SK-N-SH (cell line): ENCODE measurements around the gene VPS13A. TPM values are rescaled to one million over a fixed set of nuclear protein-coding genes. Genes with fewer than 3 reads are reported as not detected.
"Not testable (repeated sequence)": the region's sequence is repeated elsewhere in the genome, so short reads cannot be mapped to it uniquely, and the experiment has no call there.

Experiments
- CTCF ChIA-PET: fragments of 300-600, 350-600 bp; formaldehyde crosslinking; extraction: SDS; loops from one replicate; lab custom pipeline; 2021; lab: Yijun Ruan, JAX
- POLR2A ChIA-PET: fragments of 350-600 bp; sonication (Branson Sonifier 250); formaldehyde crosslinking; extraction: SDS; loops from one replicate; lab custom pipeline; 2020; ENCODE audit warnings: antibody characterized with exemption, inconsistent platforms; lab: Yijun Ruan, JAX
- DNase-seq: peaks from one replicate; pipeline ENCODE4 v3.0.0; 2012
- H2AFZ ChIP-seq: fragments of 200-600 bp; sonication (generic); 2 replicates; pipeline ENCODE4 v1.8.1; 2016; ENCODE audit warnings: antibody characterized with exemption, mild to moderate bottlenecking, low read depth
- H3F3A ChIP-seq: fragments of 200-600 bp; sonication (generic); replicated peaks from 2 replicates; pipeline ENCODE3; 2016; ENCODE audit warnings: antibody characterized with exemption, mild to moderate bottlenecking; ENCODE audit not compliant: insufficient read depth
- H3K27ac ChIP-seq, 2 experiments: fragments of 200-500 bp in 1 of 2; fragments of 200-600 bp in 1 of 2; sonication (Bioruptor generic) in 1 of 2; sonication (generic), shearing (Covaris generic) in 1 of 2; 2 replicates each; pipeline versions ENCODE4 v1.5.1 to v1.6.1; 2014 to 2016; ENCODE audit warnings: low read depth in 2 of 2, inconsistent platforms in 1 of 2, low read length in 1 of 2, mild to moderate bottlenecking in 1 of 2, mixed read lengths in 1 of 2
- H3K27me3 ChIP-seq: fragments of 200-600 bp; sonication (generic), shearing (Covaris generic); 2 replicates; pipeline ENCODE4 v1.6.1; 2016; ENCODE audit warnings: mixed run types; ENCODE audit not compliant: insufficient read depth
- H3K36me3 ChIP-seq, 2 experiments: fragments of 200-500 bp in 1 of 2; fragments of 200-600 bp in 1 of 2; sonication (Bioruptor generic) in 1 of 2; sonication (generic) in 1 of 2; replicated peaks in 1 of 2; 2 replicates each; pipeline versions ENCODE3 to v1.5.1; 2014 to 2016; ENCODE audit warnings: low read length in 1 of 2, mild to moderate bottlenecking in 1 of 2; ENCODE audit not compliant: insufficient read depth in 2 of 2, control insufficient read depth in 1 of 2
- H3K4me1 ChIP-seq, 2 experiments: fragments of 200-500 bp in 1 of 2; fragments of 200-600 bp in 1 of 2; sonication (Bioruptor generic) in 1 of 2; sonication (generic), shearing (Covaris generic) in 1 of 2; 2 replicates each; pipeline versions ENCODE4 v1.5.1 to v1.6.1; 2014 to 2016; ENCODE audit warnings: low read depth in 1 of 2, low read length in 1 of 2, mixed run types in 1 of 2; ENCODE audit not compliant: insufficient read depth in 2 of 2, control insufficient read depth in 1 of 2
- H3K4me2 ChIP-seq: fragments of 200-600 bp; sonication (generic), shearing (Covaris generic); 2 replicates; pipeline ENCODE4 v1.6.1; 2017; ENCODE audit warnings: mixed run types
- H3K4me3 ChIP-seq, 2 experiments: fragments of 200-500 bp in 1 of 2; fragments of 200-600 bp in 1 of 2; sonication (Bioruptor generic) in 1 of 2; sonication (generic), shearing (Covaris generic) in 1 of 2; 2 replicates each; pipeline versions ENCODE4 v1.5.1 to v1.8.1; 2014 to 2016; ENCODE audit warnings: low read depth in 2 of 2, inconsistent platforms in 1 of 2, low read length in 1 of 2, mild to moderate bottlenecking in 1 of 2, mixed read lengths in 1 of 2, moderate library complexity in 1 of 2
- H3K79me2 ChIP-seq: fragments of 200-600 bp; sonication (generic); 2 replicates; pipeline ENCODE4 v1.8.1; 2017; ENCODE audit warnings: mild to moderate bottlenecking; ENCODE audit not compliant: insufficient read depth
- H3K9ac ChIP-seq: fragments of 200-600 bp; sonication (generic); 2 replicates; pipeline ENCODE4 v1.6.1; 2017; ENCODE audit warnings: mixed run types
- H3K9me2 ChIP-seq: fragments of 200-600 bp; sonication (generic); 2 replicates; pipeline ENCODE4 v1.6.1; 2017; ENCODE audit warnings: mixed run types
- H3K9me3 ChIP-seq: fragments of 200-600 bp; sonication (generic); 2 replicates; pipeline ENCODE4 v1.6.1; 2017; ENCODE audit warnings: mixed run types, mild to moderate bottlenecking, moderate library complexity
- H4K20me1 ChIP-seq: fragments of 200-600 bp; sonication (generic); 2 replicates; pipeline ENCODE4 v1.6.1; 2017; ENCODE audit warnings: mild to moderate bottlenecking, mixed run types; ENCODE audit not compliant: insufficient read depth
- CHD2 ChIP-seq: fragments of 150-350 bp; IDR thresholded peaks from 2 replicates; pipeline ENCODE4 v1.6.1; 2018; ENCODE audit warnings: low read length; ENCODE audit not compliant: partially characterized antibody
- FOXJ3 ChIP-seq: sonication (generic); formaldehyde crosslinking; IDR thresholded peaks from 2 replicates; pipeline ENCODE4 v1.5.1; 2020; ENCODE audit warnings: mild to moderate bottlenecking, missing genetic modification reagents
- GABPA ChIP-seq: IDR thresholded peaks from 2 replicates; pipeline ENCODE4 v1.4.0; 2012; ENCODE audit warnings: low read depth, mild to moderate bottlenecking
- GATA2 ChIP-seq: sonication (generic); formaldehyde crosslinking; IDR thresholded peaks from 2 replicates; pipeline ENCODE4 v1.5.0; 2020; ENCODE audit warnings: mild to moderate bottlenecking, missing genetic modification reagents
- MXI1 ChIP-seq: IDR thresholded peaks from 2 replicates; pipeline ENCODE4 v1.6.1; 2012; ENCODE audit warnings: mild to moderate bottlenecking, low read depth, low read length, improper control_type of control experiment
- NFIC ChIP-seq: IDR thresholded peaks from 2 replicates; pipeline ENCODE4 v1.4.0; 2012; ENCODE audit warnings: borderline replicate concordance
- RAD21 ChIP-seq: IDR thresholded peaks from 2 replicates; pipeline ENCODE4 v1.6.1; 2012; ENCODE audit warnings: mild to moderate bottlenecking, low read length
- REST ChIP-seq: IDR thresholded peaks from 2 replicates; pipeline ENCODE4 v1.6.1; 2012; ENCODE audit warnings: mild to moderate bottlenecking, low read depth, low read length, moderate library complexity
- RFX5 ChIP-seq: IDR thresholded peaks from 2 replicates; pipeline ENCODE4 v1.6.1; 2012; ENCODE audit warnings: mild to moderate bottlenecking, improper control_type of control experiment, low read length
- SIN3A ChIP-seq: IDR thresholded peaks from 2 replicates; pipeline ENCODE4 v1.6.1; 2012; ENCODE audit warnings: low read depth, mild to moderate bottlenecking, low read length, moderate library complexity, borderline replicate concordance
- TCF12 ChIP-seq: IDR thresholded peaks from 2 replicates; pipeline ENCODE4 v1.4.0; 2012
- TEAD4 ChIP-seq: IDR thresholded peaks from 2 replicates; pipeline ENCODE4 v1.4.0; 2012; ENCODE audit warnings: mild to moderate bottlenecking, borderline replicate concordance; ENCODE audit not compliant: insufficient read depth
- USF2 ChIP-seq: fragments of 150-350 bp; IDR thresholded peaks from 2 replicates; pipeline ENCODE4 v1.6.1; 2017; ENCODE audit warnings: antibody characterized with exemption, low read length, low read depth, borderline replicate concordance
- WGBS: methylation state at CpG from one replicate; pipeline ENCODE4 v1.1.6; 2017; ENCODE audit warnings: low lambda C conversion rate; 5-methylcytosine and 5-hydroxymethylcytosine counted together
- polyA plus RNA-seq, 3 experiments: library from polyadenylated mRNA; depleted of rRNA; stranded (reverse); fragments of >200 nt; gene quantifications; 2 replicates each; pipeline ENCODE4 v1.2.3, GENCODE V29; 2012

Gene VPS13A
- polyA plus RNA-seq, 1 of the 3 experiments (the other 2 are of a cell fraction): 6.0 TPM

GRCh38 chr9:77261605-77262004 is 84.3 kb downstream of the VPS13A start:
- WGBS: 97% methylated on average over 8 of the region's 8 CpGs

GRCh38 chr9:77267762-77268161 is 90.4 kb downstream of the VPS13A start:
- H3K4me3 ChIP-seq, POLR2A ChIA-PET, H3K9ac ChIP-seq, H2AFZ ChIP-seq, DNase-seq, H3K4me2 ChIP-seq, H4K20me1 ChIP-seq, H3K9me3 ChIP-seq, H3K27ac ChIP-seq, CTCF ChIA-PET, H3K27me3 ChIP-seq, H3K9me2 ChIP-seq, H3K79me2 ChIP-seq, H3K4me1 ChIP-seq, H3K36me3 ChIP-seq, H3F3A ChIP-seq: not testable (repeated sequence)
- WGBS: 94% methylated on average over 5 of the region's 5 CpGs

More at GRCh38 chr9:77261605-77262004, 84.3 kb downstream of the VPS13A start:
- ChIA-PET CTCF (no interaction called here), POLR2A (no interaction called here)
- no peaks in the 10 kb centered on the region for H3K79me2 ChIP-seq
- no peak overlapping the region for H3K4me2 ChIP-seq
- peaks cover 0 to 7% of the 10 kb centered on the region in 2 experiments for H3K36me3 ChIP-seq
- no peaks in the 10 kb centered on the region for H3K9me2 ChIP-seq
- H3K9me3 ChIP-seq: no peaks in the 10 kb centered on the region
- H2AFZ ChIP-seq: no peak overlapping the region
- H4K20me1 ChIP-seq: no peaks in the 10 kb centered on the region
- no peak overlapping the region for H3K4me3 ChIP-seq
- TF ChIP-seq FOXJ3: no peak
- no peak for TF ChIP-seq TEAD4
- TF ChIP-seq SIN3A: no peak
- no peak for TF ChIP-seq TCF12
- TF ChIP-seq NFIC: no peak
- TF ChIP-seq RAD21: no peak
- TF ChIP-seq CHD2: no peak
- no peak for TF ChIP-seq MXI1
- no peak for TF ChIP-seq GABPA
- no peak for TF ChIP-seq USF2
- TF ChIP-seq RFX5: no peak
- TF ChIP-seq REST: no peak
- TF ChIP-seq GATA2: no peak
- no peaks in the 10 kb centered on the region for H3K4me1 ChIP-seq
- peaks cover 12% of the 10 kb centered on the region for H3F3A ChIP-seq
- no peak overlapping the region for H3K9ac ChIP-seq
- DNase-seq: no peak
- H3K27me3 ChIP-seq: no peaks in the 10 kb centered on the region
- no peak overlapping the region for H3K27ac ChIP-seq
